Upper lobe of left lung (tissue), 4 donors: ENCODE results near the gene TRIML1.

ENCODE experiments used
- POLR2A ChIP-seq, 4 donors: fragments of 450-650 bp; IDR thresholded peaks; one replicate each; pipeline ENCODE4 v1.5.1; 2016 to 2017; ENCODE audit warnings: antibody characterized with exemption in 4 of 4, mild to moderate bottlenecking in 2 of 4
- POLR2AphosphoS5 ChIP-seq, 2 donors: sonication (generic); formaldehyde crosslinking; IDR thresholded peaks; one replicate each; pipeline ENCODE4 v1.5.1; 2017; ENCODE audit warnings: antibody characterized with exemption in 2 of 2
- TF ChIP-seq, protein P1 (sequence below), 6 experiments: fragments of 450-650 bp in 4 of 6; fragments of 200-600 bp in 2 of 6; sonication (generic) in 2 of 6; IDR thresholded peaks; one replicate each; pipeline ENCODE4 v1.5.1; 2016 to 2019; ENCODE audit warnings: antibody characterized with exemption in 6 of 6

- TF ChIP-seq POLR2AphosphoS5 (IDR thresholded peaks at IDR 0.05) (no peak), POLR2A (IDR thresholded peaks at IDR 0.05) (no peak)
- TF ChIP-seq, protein P1, sequence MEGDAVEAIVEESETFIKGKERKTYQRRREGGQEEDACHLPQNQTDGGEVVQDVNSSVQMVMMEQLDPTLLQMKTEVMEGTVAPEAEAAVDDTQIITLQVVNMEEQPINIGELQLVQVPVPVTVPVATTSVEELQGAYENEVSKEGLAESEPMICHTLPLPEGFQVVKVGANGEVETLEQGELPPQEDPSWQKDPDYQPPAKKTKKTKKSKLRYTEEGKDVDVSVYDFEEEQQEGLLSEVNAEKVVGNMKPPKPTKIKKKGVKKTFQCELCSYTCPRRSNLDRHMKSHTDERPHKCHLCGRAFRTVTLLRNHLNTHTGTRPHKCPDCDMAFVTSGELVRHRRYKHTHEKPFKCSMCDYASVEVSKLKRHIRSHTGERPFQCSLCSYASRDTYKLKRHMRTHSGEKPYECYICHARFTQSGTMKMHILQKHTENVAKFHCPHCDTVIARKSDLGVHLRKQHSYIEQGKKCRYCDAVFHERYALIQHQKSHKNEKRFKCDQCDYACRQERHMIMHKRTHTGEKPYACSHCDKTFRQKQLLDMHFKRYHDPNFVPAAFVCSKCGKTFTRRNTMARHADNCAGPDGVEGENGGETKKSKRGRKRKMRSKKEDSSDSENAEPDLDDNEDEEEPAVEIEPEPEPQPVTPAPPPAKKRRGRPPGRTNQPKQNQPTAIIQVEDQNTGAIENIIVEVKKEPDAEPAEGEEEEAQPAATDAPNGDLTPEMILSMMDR (IDR thresholded peaks at IDR 0.05): no peak
Observed at GRCh38 chr4:188143731-188144130, 4.5 kb downstream of the TRIML1 start.
